Measurements from ENCODE around the gene NCKAP1.
"Not testable (repeated sequence)": the region's sequence is repeated elsewhere in the genome, so short reads cannot be mapped to it uniquely, and the experiment has no call there.

Gene NCKAP1

DNA sequence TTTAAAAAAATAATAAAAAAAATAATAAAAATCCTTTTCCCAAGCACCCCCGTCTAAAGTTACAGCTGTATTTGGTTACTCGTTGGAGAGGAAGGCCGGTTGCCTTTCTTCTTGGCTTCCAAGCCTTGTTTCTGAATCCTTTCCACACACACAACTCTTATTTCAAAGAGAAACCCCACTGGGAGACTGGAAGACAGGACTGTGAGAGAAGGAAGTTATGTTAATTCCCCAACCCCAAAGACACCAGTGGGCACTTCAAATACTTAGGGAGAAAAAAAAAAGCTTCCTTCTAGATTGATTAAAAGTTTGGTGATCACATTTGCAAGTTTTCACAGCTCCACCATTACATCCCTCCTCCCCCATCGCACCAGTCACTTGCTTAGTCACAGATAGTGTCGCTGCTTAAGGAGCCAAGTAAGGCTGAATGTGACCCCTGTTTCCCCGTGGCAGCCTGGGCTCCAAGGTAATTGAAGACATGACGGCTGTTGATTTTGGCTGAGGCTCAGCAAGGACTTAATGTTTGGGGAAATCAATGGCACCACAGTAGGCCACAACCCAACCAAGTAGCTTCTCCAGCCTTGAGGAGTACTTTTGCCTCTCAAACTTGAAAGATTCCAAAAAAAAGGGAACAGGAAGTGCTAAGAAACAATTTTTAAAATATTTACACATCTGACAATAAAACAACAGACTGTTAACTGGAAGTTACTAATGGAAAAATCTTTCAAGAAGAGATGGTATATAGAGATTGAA lies 131.0 kb downstream of the NCKAP1 start:
- DNase-seq (ENCODE audit: low spot score) = no peak

GRCh38 chr2:182906454-182906853 lies 131.8 kb downstream of the NCKAP1 start:
- no peak for DNase-seq (ENCODE audit: low spot score)

DNA sequence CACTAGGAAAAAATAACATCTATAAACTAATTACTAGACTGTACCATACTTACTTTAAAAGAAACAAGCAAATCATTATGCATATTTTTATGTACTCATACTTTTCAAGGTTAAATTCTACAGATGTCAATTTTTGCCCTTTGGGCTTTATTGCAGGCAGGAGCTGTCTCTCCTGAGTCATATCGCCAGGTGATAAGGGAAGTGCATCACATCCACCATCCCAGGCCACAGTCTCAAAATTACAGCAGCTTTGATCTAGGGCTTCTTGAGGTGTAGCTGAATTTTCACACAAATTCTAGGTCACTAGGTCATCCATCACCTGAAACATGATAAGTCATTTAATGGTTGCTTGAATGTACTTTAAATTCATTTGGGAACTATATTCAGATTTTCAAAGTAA lies 133.4 kb downstream of the NCKAP1 start:
- no peak for DNase-seq (ENCODE audit: low spot score)

DNA sequence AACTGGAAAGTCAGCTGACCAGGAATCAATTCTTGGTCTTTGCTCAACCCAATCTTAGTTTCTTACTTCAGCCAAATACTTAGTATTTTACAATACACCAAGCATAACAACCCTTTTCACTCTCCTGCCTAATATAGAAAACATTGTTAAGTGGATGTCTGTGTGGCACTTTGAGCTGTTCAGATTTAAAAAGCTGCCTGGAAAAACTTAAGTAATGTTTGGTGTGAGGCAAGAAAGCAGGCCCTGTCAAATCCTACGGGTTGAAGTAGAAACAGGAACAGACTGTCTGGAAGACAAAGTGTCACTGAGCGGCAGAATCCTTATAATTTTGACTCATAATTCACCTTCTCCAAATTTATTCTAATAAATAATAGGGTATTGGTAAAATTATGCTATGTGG lies 134.7 kb downstream of the NCKAP1 start:
- DNase-seq (ENCODE audit: low spot score) = no peak

- no peak for DNase-seq (ENCODE audit: low spot score)
These were observed 136.5 kb downstream of the NCKAP1 start for GRCh38 chr2:182901748-182902147.

DNA sequence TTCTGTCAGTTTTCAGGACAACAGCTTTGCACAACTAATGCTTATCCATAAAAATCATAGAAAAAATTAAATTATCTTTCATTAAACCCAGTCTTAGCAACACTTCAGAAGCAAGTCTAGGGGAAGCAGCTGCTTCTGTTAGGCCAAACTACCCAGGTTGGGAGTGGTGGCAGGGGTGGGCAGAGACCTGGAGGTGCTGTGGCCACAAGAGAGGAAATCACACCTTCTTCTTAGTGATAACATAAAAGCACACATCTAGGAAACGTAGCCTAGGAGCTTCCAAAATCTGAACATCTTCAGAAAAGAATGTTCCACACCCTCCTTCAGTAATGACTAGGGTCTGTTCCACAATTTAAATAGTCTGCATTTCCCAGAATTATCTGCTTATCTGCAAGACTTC lies 139.5 kb downstream of the NCKAP1 start:
- no peak for DNase-seq (ENCODE audit: low spot score)

DNA sequence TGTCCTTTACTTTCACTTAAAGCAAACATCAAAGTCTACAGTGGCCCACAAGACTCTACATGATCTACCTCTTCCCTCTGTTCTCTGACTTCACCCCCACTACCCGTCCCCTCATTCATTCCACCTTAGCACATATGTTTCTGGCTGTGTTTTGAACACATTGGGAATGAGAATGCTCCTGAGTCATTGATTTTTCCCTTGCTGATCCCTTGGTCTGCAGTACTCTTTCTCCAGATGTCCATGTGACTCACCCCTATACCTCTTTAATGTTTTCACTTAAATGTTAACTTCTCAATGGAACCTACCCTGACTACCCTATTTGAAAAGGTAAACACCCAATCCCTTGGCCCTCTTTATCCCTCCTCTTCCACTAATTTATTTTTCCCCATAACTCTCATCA lies 141.1 kb downstream of the NCKAP1 start:
- no peak for DNase-seq (ENCODE audit: low spot score)

GRCh38 chr2:182895798-182896197 lies 142.5 kb downstream of the NCKAP1 start:
- DNase-seq (ENCODE audit: low spot score) = no peak

DNA sequence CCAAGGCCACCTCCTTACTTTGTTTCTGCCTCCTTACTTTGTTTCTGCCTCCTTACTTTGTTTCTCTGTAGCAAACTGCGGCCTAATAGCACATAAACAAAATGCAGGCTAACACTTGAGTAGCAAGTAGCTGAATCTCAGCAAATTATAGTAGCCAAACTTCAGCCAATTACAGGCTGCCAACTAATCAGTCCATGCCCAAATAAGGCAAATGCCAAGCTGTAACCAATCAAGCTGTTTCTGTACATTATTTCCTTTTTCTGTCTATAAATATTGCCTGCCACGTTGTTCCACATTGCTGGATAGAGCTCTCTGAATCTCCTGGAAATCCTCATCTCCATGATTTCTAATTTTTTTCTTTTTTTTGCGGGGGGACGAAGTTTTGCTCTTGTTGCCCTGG lies 143.1 kb downstream of the NCKAP1 start:
- DNase-seq (ENCODE audit: low spot score) = no peak

DNA sequence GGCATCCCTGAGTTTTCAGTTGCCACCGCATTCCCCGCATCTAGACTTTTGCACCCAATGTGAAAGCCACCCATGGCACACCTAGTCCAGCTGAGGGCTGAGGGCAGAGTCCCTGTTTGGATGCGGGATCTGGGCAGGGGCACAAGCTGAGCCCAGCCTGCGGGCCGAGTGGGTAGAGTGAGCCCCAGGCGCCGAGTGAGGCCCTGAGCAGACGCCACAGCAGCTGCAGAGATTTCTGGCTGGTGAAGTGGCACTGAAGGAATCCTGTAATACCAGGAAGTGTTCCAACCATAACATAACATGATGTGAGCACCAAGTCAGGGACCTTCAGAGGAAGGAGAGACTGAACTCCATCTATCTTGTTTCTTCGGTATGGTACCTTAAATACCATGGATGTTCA lies 144.1 kb downstream of the NCKAP1 start:
- DNase-seq (ENCODE audit: low spot score) = no peak

- no peak for DNase-seq (ENCODE audit: low spot score)
These were observed 144.6 kb downstream of the NCKAP1 start for GRCh38 chr2:182893666-182894065.

DNA sequence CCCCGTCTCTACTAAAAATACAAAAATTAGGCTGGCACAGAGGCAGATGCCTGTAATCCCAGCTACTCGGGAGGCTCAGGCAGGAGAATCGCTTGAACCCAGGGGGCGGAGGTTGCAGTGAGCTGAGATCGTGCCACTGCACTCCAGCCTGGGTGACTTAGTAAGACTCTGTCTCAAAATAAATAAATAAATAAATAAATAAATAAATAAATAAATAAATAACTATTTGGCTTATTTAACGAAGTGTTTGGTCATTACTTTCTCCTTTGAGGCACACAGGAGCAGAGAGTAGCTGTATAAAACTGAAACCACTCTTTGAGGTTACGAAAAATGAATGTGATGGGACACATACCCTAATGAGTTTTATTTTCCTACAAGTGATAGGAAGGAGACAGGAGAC lies 145.2 kb downstream of the NCKAP1 start:
- DNase-seq (ENCODE audit: low spot score) = not testable (repeated sequence)

DNA sequence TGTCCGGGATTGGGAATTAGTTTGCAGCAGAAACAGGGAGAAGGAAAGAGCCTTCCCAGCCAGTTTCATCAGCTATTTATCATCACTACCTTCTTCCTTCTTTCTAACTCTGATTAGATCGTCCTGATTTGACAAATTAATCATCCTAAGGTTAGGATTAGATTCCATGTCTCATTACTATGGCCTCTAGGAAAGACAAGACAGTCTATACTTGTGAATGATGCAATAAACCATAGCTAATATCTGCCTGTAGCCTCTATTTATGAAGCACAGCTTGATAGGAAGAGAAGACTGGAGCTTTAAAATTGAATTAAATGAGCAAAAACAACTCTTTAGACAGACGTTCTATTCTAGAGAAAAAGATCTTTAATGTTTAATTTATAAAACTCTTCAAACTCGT lies 146.6 kb downstream of the NCKAP1 start:
- no peak for DNase-seq (ENCODE audit: low spot score)

DNA sequence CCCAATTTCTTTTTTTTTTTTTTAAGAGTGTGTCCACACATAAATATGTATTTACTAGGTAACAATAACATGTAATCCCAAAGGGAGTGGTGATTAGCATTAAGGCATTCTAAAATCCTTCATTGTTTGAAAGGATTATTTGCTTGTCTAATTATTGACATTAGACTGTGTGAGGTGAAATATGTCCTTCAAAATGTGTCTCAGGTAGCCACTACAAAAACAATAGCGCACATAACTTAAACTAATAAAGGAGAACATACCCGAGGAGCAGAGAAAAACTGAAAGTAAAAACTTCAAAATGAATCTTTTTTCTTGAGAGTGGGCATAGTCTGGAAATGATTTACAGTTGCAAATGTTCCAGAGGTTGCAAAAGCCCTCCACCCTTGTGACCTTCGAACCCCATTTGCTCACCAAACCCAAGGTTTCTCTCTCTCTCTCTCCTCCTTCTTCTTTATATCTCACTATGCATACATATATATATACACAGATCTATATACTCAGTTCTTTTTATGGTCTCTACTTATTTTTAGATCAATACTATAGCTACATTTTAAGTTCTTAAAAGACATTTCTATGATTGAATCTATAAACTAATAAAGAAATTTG lies 147.4 kb downstream of the NCKAP1 start:
- no peak for DNase-seq (ENCODE audit: low spot score)

DNA sequence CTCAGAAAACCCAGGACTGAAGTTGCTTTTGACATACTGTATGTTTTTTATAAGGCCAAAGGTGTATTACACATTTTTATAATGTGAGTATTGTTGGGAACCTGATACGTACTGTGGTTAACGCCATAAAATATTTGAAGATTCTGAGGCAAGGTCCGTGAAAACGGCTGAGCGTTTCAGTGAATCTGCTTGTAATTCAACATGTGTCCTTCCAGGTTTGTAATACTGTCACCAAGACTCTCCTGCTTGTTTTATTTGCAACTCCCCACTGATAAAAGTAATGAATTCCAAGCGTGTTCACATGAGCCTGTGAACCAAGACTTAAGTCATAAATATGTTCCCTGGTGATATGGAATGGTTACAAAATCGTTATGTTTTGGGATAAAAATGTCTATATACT lies 148.0 kb downstream of the NCKAP1 start:
- no peak for DNase-seq (ENCODE audit: low spot score)

DNA sequence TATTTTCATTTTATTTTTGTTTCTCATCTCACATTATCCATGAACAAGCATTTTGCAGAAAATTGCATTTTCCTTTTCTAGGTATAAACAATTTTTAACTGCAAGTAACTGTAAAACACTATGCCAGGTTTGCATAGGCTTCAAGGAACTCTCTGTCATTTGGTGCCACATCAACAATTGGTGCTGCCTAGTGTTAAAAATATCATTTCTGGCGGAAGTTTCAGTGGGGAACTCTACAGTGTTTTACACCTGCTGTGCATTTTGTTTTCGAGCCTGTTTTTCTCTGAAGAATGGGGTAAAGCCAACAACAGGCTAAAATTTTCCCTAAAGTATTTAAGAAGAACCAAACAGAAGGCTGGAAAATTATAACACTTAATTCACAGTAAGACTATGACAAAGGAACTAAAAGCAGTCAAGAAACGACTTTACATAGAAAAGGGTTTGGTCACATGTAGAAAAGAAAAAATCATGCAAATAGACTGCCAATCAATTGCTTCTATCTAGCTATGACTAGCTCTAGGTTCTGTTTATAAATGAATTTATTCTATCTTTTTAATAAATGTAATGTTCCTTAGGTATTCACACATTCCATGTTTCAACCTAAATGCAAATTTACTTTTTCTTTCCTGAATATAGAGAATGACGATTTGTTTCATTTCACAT lies 150.4 kb downstream of the NCKAP1 start:
- no peak for DNase-seq (ENCODE audit: low spot score)

- no peak for DNase-seq (ENCODE audit: low spot score)
These were observed 151.2 kb downstream of the NCKAP1 start for GRCh38 chr2:182887093-182887492.

- DNase-seq (ENCODE audit: low spot score) = no peak
These were observed 152.5 kb downstream of the NCKAP1 start for GRCh38 chr2:182885771-182886170.

DNA sequence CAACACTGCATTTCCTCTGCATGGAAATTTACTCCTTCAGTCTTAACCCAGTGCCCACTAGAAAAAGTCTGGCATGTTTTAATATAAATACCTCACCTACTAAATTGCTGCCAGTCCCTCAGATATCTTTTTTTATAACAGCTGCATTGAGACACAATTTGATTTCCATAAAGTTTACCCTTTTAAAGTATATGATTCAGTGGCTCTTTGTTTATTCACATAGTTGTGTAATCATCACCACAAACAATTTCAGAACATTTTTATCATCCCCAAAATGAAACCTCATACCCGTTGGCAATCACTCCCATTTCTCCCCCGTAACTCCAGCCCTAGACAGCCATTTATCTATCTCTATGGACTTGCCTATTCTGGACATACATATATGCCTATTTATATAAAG lies 154.8 kb downstream of the NCKAP1 start:
- no peak for DNase-seq (ENCODE audit: low spot score)

DNA sequence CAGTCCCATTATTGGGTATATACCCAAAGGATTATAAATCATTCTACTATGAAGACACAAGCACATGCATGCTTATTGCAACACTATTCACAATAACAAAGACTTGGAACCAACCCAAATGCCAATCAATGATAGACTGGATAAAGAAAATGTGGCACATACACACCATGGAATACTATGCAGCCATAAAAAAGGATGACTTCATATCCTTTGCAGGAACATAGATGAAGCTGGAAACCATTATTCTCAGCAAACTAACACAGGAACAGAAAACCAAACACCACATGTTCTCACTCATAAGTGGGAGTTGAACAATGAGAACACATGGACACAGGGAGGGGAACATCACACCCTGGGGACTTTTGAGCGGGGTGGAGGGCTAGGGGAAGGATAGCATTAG lies 158.2 kb downstream of the NCKAP1 start:
- DNase-seq (ENCODE audit: low spot score) = not testable (repeated sequence)

DNA sequence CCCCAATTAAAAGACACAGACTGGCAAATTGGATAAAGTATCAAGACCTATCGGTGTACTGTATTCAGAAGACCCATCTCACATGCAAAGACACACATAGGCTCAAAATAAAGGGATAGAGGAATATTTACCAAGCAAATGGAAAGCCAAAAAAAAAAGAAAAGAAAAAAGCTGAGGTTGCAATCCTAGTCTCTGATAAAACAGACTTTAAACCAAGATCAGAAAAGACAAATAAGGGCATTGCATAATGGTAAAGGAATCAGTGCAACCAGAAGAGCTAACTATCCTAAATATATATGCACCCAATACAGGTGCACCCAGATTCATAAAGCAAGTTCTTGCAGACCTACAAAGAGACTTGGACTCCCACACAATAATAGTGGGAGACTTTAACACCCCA lies 161.6 kb downstream of the NCKAP1 start:
- not testable (repeated sequence) for DNase-seq (ENCODE audit: low spot score)

DNA sequence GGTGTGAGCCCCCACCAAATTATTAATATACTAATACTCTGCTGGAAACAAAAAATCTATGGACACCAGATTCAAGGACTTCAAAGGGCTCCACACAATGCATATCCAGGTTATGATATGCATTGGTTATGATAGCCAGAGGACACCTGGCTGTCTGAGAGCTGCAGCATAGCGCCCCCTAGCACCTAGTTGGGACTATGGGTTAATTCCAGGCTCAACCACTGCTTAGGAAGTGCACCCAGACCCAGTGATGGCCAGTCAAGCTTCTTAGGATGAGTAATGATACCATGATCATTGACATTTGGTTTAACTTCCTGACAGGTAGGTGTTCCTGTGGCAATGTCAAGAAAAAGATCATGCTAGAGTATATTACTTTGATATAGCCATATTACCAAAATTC lies 168.0 kb downstream of the NCKAP1 start:
- peak; percentile 65 for DNase-seq (ENCODE audit: low spot score)

- DNase-seq (ENCODE audit: low spot score) = no peak
These were observed 170.0 kb downstream of the NCKAP1 start for GRCh38 chr2:182868054-182868796.

Measured in HuH-7 (cell line).